T-helper 17 cell (primary cell): Measurements from ENCODE around the gene OSBPL10. TPM values are rescaled to one million over a fixed set of nuclear protein-coding genes. Genes with fewer than 3 reads are reported as not detected.

Experiments
- ATAC-seq: fragments of 150-1000 bp; cut with Tn5 transposase; 2 replicates; pipeline ENCODE4 v1.10.0; 2021; ENCODE audit warnings: mild to moderate bottlenecking, moderate library complexity
- DNase-seq, 3 donors: peaks; one replicate each; pipeline versions ENCODE4 v3.0.0 to v3.0.0-alpha.2; 2020 to 2021
- H3K9me3 ChIP-seq: one replicate; pipeline ENCODE4 v1.7.0; 2013; ENCODE audit warnings: low read length, mild to moderate bottlenecking; ENCODE audit not compliant: control insufficient read depth, poor library complexity, severe bottlenecking
- H3K27ac Mint-ChIP-seq: one replicate; pipeline ENCODE4 v1.8.0; 2022; ENCODE audit warnings: mild to moderate bottlenecking, moderate library complexity, mixed read lengths
- H3K27me3 Mint-ChIP-seq: one replicate; pipeline ENCODE4 v1.8.0; 2022; ENCODE audit warnings: mixed read lengths
- H3K36me3 Mint-ChIP-seq: one replicate; pipeline ENCODE4 v1.8.0; 2022; ENCODE audit warnings: low read depth, mixed read lengths
- H3K4me1 Mint-ChIP-seq: one replicate; pipeline ENCODE4 v1.8.0; 2022; ENCODE audit warnings: mild to moderate bottlenecking, mixed read lengths
- H3K4me3 Mint-ChIP-seq: one replicate; pipeline ENCODE4 v1.8.0; 2022; ENCODE audit warnings: mild to moderate bottlenecking, moderate library complexity, mixed read lengths
- total RNA-seq, 4 donors: library from RNA in 2 of 4; stranded (reverse) in 2 of 4; gene quantifications; one replicate each; pipeline ENCODE4 v1.2.3 and lab custom pipeline; 2022 to 2026

OSBPL10 gene
- total RNA-seq, 2 donors from 2014 or later = 8.5 TPM; not detected in 1

DNA sequence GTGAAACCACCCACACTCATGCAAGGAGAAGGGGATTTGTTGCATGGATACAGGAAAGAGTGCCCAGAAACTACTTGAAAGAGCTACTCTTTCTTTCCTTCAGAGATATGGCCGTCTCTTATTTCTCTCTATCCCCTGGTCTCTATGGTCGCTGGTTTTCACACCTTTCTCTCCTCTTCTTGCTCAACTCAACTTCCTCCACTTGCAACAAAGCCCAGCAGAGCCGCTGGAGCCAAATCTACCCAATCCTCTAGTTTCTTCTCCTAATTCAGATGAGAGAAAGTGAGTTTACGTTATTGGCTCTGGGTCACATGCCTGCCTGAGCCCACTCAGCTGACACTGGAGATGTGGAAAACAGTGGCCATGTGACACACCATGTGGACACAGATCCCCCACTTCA is 215.2 kb downstream of the OSBPL10 start:
- Mint-ChIP-seq H3K4me3 (no peak overlapping the region), H3K27ac (no peak overlapping the region), H3K36me3 (peaks cover 2% of the 10 kb centered on the region), H3K27me3 (peaks cover 6% of the 10 kb centered on the region), H3K4me1 (peaks cover 12% of the 10 kb centered on the region)
- H3K9me3 ChIP-seq = no peaks in the 10 kb centered on the region
- ATAC-seq (no peak), DNase-seq (no peak)

DNA sequence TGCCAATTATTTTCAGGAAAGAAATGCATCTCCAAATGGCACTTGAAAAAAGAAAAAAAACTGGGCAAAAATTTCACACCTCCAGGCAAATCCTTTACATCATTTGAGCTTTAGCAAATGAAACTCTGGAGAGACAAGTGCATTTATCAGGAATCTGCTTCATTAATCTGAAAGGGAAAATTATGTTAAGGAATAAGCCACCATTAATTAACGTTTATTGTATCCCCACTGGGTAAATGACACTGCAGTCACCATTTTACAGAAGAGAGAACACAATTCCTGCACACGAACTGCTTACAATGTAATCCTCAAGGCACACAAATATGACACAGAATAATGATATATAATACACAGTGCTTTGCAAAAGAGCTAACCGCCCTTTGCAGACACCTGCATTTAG is 217.3 kb downstream of the OSBPL10 start:
- H3K9me3 ChIP-seq = no peaks in the 10 kb centered on the region
- DNase-seq (no peak), ATAC-seq (no peak)
- Mint-ChIP-seq H3K4me3 (no peak overlapping the region), H3K4me1 (peaks cover 10% of the 10 kb centered on the region), H3K27ac (no peak overlapping the region), H3K27me3 (peaks cover 2% of the 10 kb centered on the region), H3K36me3 (no peaks in the 10 kb centered on the region)

DNA sequence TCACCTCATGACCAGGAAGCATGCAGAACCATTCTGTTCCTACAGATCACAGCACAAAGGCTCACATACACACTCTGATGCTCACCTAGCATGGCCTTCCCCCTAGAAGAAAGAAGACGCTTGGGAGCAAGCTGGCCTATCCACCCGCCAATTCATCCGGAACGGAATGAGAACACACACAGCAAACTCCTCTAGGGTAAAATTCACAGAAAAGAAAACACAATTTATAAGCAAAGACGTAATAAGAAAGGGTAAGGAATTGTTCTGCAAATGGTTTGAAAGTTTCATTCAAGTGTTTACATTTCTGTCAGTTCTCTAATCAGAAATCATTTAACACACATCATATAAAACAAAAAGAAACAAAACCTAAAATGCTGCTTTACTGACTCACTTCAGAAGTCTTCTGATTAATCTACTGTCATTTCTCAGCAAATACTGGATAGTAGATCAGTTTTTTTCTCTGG is 218.1 kb downstream of the OSBPL10 start:
- no peak for ATAC-seq
- Mint-ChIP-seq H3K27ac (no peak overlapping the region), H3K4me3 (no peak overlapping the region), H3K4me1 (peaks cover 9% of the 10 kb centered on the region), H3K36me3 (no peaks in the 10 kb centered on the region), H3K27me3 (peaks cover 8% of the 10 kb centered on the region)
- H3K9me3 ChIP-seq = no peaks in the 10 kb centered on the region
- DNase-seq = no peak

DNA sequence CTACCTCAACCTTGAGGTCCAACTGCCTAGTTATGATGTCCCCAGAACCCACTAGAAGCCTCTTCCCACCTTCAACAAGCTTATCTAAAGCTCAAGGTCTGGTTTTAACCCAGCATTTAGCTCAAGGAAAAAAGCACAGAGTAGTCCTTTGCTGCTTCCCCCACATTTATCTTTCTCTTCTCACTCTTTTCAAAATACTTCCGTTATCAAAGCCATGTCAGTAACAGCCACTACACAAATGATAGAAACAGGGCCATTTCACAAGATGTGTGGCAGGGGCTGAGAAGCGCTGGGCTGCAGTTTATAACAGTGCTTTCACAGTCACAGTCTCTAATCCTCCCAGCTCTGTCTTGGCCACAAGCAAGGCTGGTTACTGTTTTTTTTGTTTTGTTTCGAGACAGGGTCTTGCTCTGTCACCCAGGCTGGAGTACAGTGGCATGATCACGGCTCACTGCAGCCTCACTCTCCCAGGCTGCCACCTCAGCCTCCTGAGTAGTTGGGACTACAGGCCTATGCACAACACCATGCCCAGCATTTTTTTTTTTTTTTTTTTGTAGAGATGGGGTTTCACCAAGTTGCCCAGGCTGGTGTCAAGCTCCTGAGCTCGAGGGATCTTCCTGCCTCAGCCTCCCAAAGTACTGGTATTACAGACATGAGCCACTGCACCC is 218.8 kb downstream of the OSBPL10 start:
- H3K4me3 Mint-ChIP-seq = no peak overlapping the region
- no peak for ATAC-seq
- H3K9me3 ChIP-seq = no peaks in the 10 kb centered on the region
- no peak overlapping the region for H3K27ac Mint-ChIP-seq
- DNase-seq = no peak
- peaks cover 7% of the 10 kb centered on the region for H3K4me1 Mint-ChIP-seq
- H3K36me3 Mint-ChIP-seq = no peaks in the 10 kb centered on the region
- peaks cover 13% of the 10 kb centered on the region for H3K27me3 Mint-ChIP-seq

DNA sequence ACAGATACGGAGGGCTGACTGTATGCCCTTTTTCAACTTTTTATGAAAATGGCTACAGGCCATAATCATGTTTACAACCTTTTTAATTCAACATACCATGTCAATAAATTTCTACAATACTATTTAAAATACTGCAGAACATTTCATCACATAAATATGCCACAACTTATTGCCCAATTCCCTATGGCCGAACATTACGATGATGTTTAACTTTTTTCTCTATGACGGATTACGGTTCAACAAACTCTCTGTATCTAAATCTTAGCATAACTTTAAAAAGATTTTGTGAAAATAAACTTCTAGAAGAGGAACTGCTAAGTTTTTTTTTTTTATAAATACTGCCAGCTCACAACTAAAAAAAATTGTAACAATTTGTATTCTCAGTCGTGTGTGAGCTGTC is 220.4 kb downstream of the OSBPL10 start:
- no peak overlapping the region for H3K27ac Mint-ChIP-seq
- H3K4me1 Mint-ChIP-seq = peaks cover 13% of the 10 kb centered on the region
- H3K9me3 ChIP-seq = no peaks in the 10 kb centered on the region
- no peak overlapping the region for H3K4me3 Mint-ChIP-seq
- no peak for ATAC-seq
- peaks cover 17% of the 10 kb centered on the region for H3K27me3 Mint-ChIP-seq
- no peak for DNase-seq
- H3K36me3 Mint-ChIP-seq = no peaks in the 10 kb centered on the region

DNA sequence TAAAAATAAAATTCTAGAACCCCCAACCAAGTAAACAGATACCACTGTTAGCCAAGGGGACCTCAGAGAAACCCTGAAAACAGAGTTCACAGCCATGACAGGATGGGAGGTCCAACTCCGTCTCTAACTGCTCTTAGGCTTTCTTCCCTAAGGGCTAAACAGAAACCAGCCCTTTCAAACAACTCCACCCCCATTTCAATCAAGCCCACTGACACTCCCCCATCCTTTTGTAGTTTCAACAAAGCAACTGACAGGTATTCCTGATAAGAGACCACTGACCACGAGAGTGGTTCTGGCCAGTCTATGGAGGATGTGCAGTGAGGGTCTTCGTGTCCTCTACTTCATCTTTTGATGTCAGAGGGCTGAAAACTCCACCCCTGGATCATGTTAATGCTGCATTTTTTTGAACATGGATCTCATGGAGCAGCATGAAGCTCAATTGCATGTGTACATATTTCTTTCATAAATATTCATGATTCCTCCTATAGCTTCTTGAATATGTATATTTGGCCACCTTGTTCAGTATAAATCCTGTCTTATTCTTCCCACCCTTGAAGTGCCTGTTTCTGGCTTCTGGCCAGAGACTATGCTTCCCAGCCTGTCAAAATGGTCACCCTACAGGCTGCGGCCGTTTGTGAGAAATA is 222.6 kb downstream of the OSBPL10 start:
- Mint-ChIP-seq H3K27me3 (peaks cover 22% of the 10 kb centered on the region), H3K27ac (no peak overlapping the region), H3K4me1 (peaks cover 18% of the 10 kb centered on the region), H3K4me3 (no peak overlapping the region), H3K36me3 (no peaks in the 10 kb centered on the region)
- ATAC-seq (no peak), DNase-seq (no peak)
- H3K9me3 ChIP-seq = no peaks in the 10 kb centered on the region

DNA sequence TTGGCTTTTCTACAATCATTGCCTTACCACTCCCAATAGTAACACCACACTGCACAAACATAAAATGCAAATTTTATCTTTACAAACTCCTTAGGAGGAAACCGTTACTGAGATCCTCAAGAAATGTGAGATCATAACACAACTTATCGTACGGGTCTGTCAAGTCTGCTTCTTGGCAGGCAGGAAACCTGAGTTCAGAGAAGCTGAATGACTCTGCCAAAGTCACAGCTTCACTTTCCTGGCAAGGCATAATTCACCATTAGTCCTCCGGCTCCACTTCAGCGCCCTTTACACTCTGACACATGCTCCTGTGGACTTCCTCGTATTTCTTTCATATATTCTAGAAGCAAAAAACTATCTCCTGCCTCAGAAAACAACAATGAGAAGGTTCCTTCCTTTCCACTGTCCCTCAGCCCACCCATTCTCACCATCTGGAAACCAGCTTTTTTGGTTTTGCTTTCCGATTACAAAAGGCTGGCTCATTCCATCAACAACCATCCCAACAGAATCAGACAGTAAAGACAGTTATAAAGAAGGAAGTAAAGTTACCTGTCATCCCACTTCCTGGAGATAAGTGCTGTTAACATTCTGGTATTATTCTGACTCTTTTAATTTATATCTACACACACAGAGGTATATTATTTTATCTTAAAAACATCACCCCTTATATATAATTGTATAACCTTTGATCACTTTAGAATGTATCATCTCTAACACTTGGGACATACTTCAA is 225.0 kb downstream of the OSBPL10 start:
- H3K36me3 Mint-ChIP-seq = no peaks in the 10 kb centered on the region
- peak overlapping the region; percentile 37 for H3K27ac Mint-ChIP-seq
- H3K27me3 Mint-ChIP-seq = peaks cover 24% of the 10 kb centered on the region
- peaks cover 16% of the 10 kb centered on the region for H3K4me1 Mint-ChIP-seq
- ATAC-seq (no peak), DNase-seq (no peak)
- peak overlapping the region; percentile 79 for H3K4me3 Mint-ChIP-seq
- no peaks in the 10 kb centered on the region for H3K9me3 ChIP-seq

DNA sequence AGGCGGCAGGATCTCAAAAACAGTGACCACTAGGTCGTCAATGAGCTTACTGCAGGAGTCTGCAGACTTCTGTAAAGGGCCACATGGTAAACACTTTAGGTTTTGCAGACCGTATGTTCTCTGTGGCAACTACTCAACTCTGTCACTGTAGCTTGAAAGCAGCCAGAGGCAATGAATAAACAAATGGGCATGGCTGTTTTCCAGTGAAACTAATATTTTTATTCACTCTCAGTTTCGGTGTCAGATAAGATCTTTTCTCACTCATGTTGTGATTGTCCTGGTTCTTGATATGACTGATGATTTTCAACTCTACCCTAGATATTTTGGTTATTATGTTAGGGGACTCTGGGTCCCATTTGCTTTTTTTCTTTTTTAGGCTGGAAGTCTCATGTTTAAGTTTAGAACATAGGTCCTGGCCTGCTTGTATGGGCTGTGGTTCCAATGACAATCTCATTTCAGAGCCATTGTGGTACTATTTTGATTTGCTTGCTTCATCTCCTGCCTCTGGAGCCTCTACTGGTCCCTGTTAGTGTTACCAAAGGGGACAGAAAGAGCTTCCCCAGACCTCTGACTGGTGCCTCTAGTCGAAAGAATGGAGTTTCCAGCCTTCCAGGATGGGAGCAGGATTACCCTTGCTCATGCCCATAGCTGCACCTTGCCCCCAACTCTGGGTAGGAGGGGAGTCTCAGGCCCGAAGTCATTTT is 226.3 kb downstream of the OSBPL10 start:
- Mint-ChIP-seq H3K36me3 (no peaks in the 10 kb centered on the region), H3K4me1 (peaks cover 16% of the 10 kb centered on the region), H3K27ac (no peak overlapping the region), H3K4me3 (no peak overlapping the region), H3K27me3 (peaks cover 24% of the 10 kb centered on the region)
- H3K9me3 ChIP-seq = no peaks in the 10 kb centered on the region
- ATAC-seq (no peak), DNase-seq (no peak)

DNA sequence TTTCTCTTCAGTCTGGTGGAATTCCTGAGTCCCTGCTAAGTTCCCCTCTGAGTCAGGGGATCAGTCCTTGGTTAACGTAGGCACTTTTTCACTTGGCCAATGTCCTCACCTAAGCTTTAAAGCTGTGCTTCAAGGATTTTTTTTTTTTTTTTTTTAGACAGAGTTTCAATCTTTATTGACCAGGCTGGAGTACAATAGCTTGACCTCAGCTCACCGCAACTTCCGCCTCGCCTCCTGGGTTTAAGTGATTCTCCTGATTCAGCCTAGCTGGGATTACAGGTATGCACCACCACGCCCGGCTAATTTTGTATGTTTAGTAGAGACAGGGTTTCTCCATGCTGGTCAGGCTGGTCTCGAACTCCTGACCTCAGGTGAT is 228.0 kb downstream of the OSBPL10 start:
- Mint-ChIP-seq H3K27me3 (peaks cover 18% of the 10 kb centered on the region), H3K36me3 (no peaks in the 10 kb centered on the region), H3K27ac (no peak overlapping the region), H3K4me3 (no peak overlapping the region), H3K4me1 (peaks cover 16% of the 10 kb centered on the region)
- no peaks in the 10 kb centered on the region for H3K9me3 ChIP-seq
- no peak for ATAC-seq
- DNase-seq = no peak

DNA sequence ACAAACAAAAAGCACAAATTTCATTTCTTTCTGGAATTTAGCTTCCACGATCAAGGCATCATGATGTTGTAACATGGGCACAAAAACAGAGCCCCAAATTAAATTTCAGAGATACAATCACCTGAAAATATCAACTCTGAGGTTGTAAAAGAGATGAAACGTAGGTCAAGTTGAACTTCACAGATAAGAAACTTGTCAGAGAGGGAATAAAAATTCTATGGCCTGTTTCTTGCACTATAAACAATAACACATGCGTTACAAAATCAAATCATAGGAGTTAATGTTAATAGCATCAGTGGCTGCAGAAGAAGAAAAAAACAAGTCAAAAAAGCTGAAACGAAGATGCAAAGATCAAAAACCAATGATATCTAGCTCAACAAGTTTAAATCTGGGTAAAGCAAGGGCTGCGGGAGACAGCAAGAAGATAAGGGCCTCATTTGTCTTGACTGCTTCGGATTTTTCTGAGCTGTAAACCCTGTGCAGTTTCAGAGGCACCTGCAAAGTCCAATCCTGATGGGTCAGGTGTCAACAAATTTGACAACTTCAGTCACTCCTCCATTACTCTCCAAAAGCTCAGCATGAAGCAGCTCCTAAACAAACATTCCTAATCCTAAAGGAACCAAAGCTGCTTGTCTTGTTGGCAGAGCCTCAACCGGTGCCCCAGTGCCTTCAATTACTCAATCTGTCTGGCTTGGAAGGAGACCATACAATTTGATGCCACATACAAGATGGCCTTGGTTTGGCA is 228.6 kb downstream of the OSBPL10 start:
- peaks cover 16% of the 10 kb centered on the region for H3K4me1 Mint-ChIP-seq
- peaks cover 12% of the 10 kb centered on the region for H3K27me3 Mint-ChIP-seq

DNA sequence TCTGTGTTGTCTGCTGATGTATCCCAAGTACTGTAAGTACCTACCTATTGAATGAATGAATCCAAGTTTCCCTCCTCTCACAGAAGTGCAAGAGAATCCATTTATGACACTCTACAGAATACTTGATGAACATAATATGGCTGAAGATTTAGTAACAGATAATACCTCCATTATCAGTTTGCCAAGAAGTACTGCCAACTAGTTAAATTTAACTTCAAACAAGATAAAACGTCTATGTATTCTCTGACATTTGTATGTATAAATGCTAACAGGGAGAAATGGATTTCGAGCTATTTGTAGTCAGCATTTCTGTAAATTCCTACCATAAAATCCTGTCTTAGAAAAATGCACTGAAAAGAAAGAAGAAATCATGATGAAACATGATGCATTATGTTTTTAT is 230.7 kb downstream of the OSBPL10 start:
- Mint-ChIP-seq H3K36me3 (no peaks in the 10 kb centered on the region), H3K27ac (no peak overlapping the region), H3K4me1 (peaks cover 5% of the 10 kb centered on the region), H3K4me3 (no peak overlapping the region), H3K27me3 (peaks cover 7% of the 10 kb centered on the region)
- no peak for ATAC-seq
- H3K9me3 ChIP-seq = no peaks in the 10 kb centered on the region
- DNase-seq = no peak

More for the DNA sequence above, 228.6 kb downstream of the OSBPL10 start:
- ATAC-seq = no peak
- no peak overlapping the region for H3K4me3 Mint-ChIP-seq
- no peak for DNase-seq
- no peaks in the 10 kb centered on the region for H3K9me3 ChIP-seq
- H3K27ac Mint-ChIP-seq = no peak overlapping the region
- H3K36me3 Mint-ChIP-seq = no peaks in the 10 kb centered on the region

DNA sequence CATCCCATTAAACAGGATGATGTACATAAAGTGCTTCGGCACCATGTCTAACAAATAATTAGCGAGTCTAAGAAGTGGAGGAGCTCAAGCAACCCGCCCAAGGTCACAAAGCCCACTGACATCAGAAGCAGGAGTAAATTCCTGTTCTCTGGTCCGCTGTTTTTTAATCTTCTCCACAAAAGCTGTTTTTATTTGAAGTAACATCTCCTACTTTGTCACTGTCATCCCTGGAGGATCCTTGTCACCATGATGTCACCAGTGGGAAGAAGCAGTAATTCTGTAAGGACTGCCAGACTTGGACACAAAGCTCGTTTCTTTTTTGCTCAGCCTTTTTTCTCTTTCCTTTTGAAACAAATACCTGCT is 232.1 kb downstream of the OSBPL10 start:
- Mint-ChIP-seq H3K4me3 (no peak overlapping the region), H3K27ac (no peak overlapping the region), H3K36me3 (no peaks in the 10 kb centered on the region), H3K4me1 (no peaks in the 10 kb centered on the region), H3K27me3 (peaks cover 9% of the 10 kb centered on the region)
- H3K9me3 ChIP-seq = no peaks in the 10 kb centered on the region
- ATAC-seq (no peak), DNase-seq (no peak)
